EH (cell line): ENCODE results near the gene BCL7C.
"Not testable (repeated sequence)": the region's sequence is repeated elsewhere in the genome, so short reads cannot be mapped to it uniquely, and the experiment has no call there.

ENCODE experiments used
- DNase-seq: peaks from one replicate; pipeline ENCODE4 v3.0.0-alpha.2; 2015; ENCODE audit warnings: low read depth

The BCL7C gene

GRCh38 chr16:30894540-30895368 lies 877 bp upstream of the BCL7C start:
- DNase-seq: no peak

- DNase-seq: no peak
Observed at GRCh38 chr16:30893417-30893743, 497 bp downstream of the BCL7C start.

GRCh38 chr16:30892670-30893416 lies 1.0 kb downstream of the BCL7C start:
- DNase-seq: no peak

GRCh38 chr16:30891043-30891823 lies 2.6 kb downstream of the BCL7C start:
- DNase-seq: not testable (repeated sequence)

GRCh38 chr16:30889721-30890120 lies 4.2 kb downstream of the BCL7C start:
- DNase-seq: no peak

- no peak for DNase-seq
Observed at GRCh38 chr16:30888856-30889499, 4.9 kb downstream of the BCL7C start.

- DNase-seq: no peak
Observed at GRCh38 chr16:30887927-30888326, 6.0 kb downstream of the BCL7C start.

GRCh38 chr16:30886145-30886544 lies 7.7 kb downstream of the BCL7C start:
- no peak for DNase-seq

GRCh38 chr16:30885196-30885595 lies 8.7 kb downstream of the BCL7C start:
- no peak for DNase-seq

GRCh38 chr16:30884760-30885159 lies 9.1 kb downstream of the BCL7C start:
- no peak for DNase-seq

GRCh38 chr16:30882429-30883310 lies 11.2 kb downstream of the BCL7C start:
- no peak for DNase-seq

- DNase-seq: no peak
Observed at GRCh38 chr16:30876867-30877266, 17.0 kb downstream of the BCL7C start.

GRCh38 chr16:30875871-30876801 lies 17.7 kb downstream of the BCL7C start:
- DNase-seq: peak; percentile 40

- peak; percentile 88 for DNase-seq
Observed at GRCh38 chr16:30874821-30875717, 18.8 kb downstream of the BCL7C start.

GRCh38 chr16:30874244-30874820 lies 19.5 kb downstream of the BCL7C start:
- DNase-seq: no peak

GRCh38 chr16:30870904-30871303 lies 23.0 kb downstream of the BCL7C start:
- DNase-seq: no peak

GRCh38 chr16:30867747-30868146 lies 26.1 kb downstream of the BCL7C start:
- DNase-seq: peak; percentile 38

GRCh38 chr16:30866031-30866430 lies 27.8 kb downstream of the BCL7C start:
- no peak for DNase-seq

GRCh38 chr16:30863178-30863577 lies 30.7 kb downstream of the BCL7C start:
- not testable (repeated sequence) for DNase-seq
